GM18517 (cell line): ENCODE measurements around the gene EMC10.

Source experiments
- ATAC-seq: cut with Tn5 transposase; IDR thresholded peaks from one replicate; pipeline ENCODE4 v1.9.1; 2021; ENCODE audit warnings: mild to moderate bottlenecking, moderate library complexity; ENCODE audit not compliant: unreplicated experiment

The EMC10 gene

GRCh38 chr19:50477751-50478515 is 1.6 kb downstream of the EMC10 start:
- no peak for ATAC-seq

DNA sequence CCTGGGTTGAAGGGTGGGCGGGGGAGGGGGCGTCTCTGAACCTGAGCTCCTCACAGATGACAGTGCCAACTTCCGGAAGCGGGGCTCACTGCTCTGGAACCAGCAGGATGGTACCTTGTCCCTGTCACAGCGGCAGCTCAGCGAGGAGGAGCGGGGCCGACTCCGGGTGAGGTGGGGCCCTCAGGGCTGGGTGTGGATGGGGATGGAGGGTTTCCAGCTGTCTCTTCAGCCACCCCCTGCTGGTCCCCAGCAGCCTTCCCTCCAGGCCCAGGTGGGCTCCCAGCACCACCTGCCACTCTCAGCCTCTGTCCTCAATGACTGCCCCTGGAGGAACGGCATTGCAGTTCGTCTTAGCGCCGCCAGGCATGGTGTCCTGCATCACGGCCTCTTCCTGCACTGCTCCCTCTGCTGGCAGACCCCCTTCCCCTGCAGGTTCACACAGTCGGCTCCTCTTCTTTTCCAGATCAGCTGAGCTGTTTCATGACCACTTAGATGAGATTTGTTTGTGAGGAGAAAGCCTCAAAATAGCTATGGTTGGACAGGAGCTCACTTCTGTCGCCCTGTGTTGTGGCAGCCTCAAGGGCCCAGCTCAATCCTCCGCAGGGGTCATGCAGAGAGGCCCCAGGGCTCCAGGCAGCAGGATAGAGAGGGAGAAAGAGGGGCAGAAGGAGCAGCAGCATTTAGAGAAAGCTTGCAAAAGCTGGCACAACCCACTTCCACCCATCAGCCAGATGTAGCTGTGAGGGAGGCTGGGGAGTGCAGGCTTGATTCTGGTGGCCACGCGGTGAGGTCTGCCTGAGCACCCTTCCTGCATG is 2.8 kb downstream of the EMC10 start:
- ATAC-seq, result no peak

DNA sequence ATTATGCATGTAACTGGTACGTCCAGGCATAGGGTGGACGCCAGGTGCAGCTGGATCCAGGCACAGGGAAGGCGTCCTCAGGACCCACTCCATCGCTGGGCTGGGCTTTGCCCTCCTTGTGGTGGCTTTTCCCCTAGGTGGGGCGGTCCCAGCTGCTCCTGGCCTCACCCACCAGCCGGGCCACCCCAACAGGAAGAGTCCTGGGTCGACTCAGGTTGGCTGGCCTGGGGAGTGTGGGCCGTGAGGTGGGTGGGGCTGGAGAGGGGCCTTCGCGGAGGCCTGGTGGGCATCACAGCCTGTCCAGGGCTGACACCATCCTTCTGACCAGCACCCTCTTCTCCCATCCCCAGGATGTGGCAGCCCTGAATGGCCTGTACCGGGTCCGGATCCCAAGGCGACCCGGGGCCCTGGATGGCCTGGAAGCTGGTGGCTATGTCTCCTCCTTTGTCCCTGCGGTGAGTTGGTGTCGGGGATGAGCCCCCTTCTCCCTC is 3.5 kb downstream of the EMC10 start:
- ATAC-seq, result no peak

- ATAC-seq, result no peak
Observed at GRCh38 chr19:50480281-50481111, 4.2 kb downstream of the EMC10 start.

- no peak for ATAC-seq
Observed at GRCh38 chr19:50481351-50482149, 5.2 kb downstream of the EMC10 start.

DNA sequence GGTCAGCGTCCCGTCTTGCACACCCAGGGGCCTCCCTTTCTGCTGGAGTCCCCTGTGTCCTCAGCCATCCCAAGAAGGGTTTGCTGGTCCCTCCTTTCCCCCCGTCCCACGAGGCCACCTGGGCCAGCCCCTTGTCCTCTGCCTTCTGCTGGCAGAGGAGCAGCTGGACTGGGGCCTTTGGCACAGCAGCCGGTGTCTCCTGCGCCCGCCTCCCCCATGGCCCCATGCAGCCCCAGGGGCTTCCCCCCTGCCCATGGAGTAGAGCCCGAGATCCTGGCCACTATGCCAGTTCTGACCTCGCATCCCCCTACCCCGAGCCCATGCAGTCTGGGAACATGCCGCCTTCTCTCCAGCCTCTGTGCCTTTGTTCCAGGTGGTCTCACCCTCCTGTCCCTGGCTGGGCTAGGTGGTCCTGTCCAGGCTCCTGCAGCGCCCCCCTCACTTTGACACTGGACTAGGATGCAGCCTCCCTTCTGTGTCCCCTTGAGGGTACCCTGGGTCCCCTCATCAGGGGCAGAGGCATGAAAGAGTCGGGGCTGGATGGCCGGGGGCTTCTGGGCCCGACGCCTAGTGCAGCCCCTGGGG is 6.1 kb downstream of the EMC10 start:
- ATAC-seq, result no peak

GRCh38 chr19:50482916-50483315 is 6.6 kb downstream of the EMC10 start:
- ATAC-seq, result no peak

DNA sequence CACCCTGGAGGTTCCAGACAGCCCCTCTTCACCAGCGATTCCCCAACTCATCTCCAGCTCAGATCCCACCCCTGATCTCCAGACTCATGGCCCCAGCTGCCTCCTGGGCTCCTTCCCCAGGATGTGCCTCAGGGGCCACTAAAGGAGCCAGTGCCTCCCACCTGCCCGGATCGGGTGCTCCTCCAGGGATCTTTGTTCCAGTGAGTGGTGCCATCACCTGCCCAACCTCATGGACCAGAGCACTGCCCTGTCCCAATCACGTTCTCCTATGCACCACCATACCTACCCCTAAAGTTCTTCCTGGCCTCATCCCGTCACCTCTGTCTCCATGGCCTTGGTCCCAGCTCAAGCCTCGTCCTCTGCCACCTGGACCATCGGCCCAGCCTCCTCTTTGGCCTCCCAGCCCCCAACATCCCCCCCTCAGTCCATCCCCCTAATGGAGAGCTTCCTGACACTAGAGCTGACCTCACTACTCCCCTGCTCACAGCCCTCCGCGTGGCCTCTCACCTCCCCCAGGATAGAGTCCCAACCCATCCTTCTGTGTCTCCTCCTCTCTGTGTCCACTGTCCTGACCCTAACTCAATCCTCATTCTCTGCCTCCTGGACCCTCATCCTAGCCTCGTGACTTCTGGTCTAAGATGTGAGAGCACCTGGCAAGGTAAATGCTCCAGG is 9.1 kb downstream of the EMC10 start:
- ATAC-seq, result no peak

GRCh38 chr19:50486823-50487515 is 10.7 kb downstream of the EMC10 start:
- ATAC-seq, result no peak

DNA sequence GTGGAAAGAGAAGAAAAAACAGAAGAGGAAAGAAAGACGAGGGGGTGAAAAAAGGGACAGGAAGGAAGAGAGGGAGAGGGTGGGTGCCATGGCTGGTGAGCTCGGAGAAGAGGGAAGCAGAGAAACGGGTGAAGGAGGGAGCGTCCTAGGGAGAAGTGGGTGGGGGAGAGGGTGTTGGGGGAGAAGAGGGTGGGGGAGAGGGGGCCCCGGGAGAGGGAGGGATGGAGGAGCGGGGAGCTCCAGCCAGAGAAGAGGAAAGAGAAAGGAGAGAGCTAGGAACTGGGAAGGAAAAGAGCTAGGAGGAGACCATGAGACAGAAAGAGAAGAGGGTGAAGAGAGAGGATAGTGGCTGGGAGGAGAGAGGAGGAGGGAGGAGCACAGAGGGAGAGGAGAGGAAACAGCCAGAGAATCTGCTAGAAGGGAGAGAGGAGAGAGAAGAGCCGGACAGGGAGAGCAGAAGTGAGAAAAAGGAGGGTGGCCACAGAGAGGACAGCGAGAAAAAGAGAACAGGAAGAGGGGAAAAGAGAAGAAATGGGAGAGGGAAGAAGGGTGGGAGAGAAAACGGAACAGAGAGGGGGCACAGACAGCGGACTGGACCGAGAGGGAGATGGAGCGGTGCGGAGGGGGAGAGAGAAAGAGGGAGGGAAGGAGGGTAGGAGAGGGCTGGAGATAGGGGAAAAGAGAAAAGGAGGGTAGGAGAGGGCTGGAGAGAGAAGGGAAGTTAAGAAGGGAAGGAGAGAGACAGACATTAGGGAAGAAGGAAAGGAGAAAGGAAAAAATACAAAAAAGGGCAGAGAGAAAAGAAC is 12.3 kb downstream of the EMC10 start:
- ATAC-seq, result no peak

- no peak for ATAC-seq
Observed at GRCh38 chr19:50489461-50490011, 13.2 kb downstream of the EMC10 start.

DNA sequence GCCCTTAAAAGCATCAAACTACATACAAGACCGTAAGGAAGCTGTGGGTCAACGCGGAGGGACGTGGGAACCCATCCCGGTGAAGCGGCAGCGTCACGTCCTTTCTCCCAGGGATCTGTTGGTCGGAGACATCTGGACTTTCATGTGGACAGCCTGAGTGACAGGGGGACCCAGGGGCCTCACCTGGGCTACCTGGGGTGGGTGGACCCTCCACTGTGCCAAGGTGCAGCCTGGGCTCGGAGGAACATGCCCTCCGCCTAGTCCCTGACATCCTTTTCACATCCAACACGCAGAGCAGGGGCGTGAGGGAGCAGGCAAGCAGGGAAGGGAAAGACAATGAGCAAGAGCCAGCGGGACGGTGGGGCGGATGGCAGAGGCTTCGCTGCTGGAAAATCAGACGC is 14.1 kb downstream of the EMC10 start:
- ATAC-seq, result no peak

GRCh38 chr19:50490991-50491472 is 14.7 kb downstream of the EMC10 start:
- no peak for ATAC-seq

- ATAC-seq, result no peak
Observed at GRCh38 chr19:50492303-50493052, 16.2 kb downstream of the EMC10 start.

DNA sequence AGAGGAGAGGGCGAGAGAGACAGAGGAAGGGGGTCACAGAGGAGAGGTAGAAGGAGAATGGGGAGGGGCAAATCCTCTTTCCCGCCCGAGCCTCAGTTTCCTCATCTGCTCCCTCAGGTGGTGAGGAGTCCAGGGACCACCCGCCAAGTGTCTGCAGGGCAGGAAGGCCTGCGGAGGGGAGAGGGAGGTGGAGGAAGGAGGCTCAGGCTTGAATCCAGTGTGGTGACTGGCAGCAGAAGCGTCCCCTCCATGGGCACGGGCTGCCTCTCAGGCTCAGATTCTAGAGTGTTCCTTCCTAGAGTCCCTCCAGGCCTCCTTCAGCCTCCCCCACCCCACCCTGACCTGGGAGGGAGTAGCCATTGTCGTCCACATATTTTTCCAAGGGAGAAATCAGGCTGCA is 16.9 kb downstream of the EMC10 start:
- ATAC-seq, result no peak

DNA sequence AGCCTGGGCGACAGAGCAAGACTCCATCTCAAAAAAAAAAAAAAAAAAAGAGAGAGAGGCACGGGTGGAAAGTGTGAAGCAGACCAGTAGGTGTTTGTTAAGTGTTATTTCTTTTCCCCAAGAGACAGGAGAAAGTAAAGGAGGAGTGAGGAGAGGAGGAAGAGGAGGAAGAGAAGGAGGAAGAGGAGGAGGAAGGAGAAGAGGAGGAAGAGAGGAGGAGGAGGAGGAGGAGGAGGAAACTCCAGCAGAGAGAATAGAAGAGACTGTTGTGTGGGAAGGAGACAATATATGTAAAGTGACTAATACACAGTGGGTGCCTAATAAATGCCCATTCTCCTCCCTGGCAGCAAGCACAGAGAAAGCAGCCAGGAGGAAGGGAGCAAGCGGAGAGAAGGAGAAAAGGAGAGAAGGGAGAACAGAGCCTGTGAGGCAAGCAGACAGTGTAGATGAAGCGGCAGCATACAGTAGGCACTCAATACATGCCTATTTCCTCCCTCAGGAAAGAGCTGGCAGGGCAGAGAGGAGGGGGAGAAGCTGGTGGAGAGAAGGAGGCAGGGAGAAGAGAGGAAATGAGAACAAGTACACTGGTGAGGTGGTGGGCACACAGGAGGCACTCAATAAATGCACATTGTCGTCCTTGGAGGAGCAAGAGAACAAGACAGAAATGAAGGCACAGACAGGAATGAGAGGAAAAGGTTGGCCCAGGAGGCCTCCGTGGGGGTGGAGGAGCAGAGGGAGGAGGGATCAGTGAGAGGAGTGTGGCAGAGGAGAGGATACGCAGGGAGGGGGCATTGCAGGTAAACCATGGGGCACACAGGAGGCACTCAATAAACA is 18.1 kb downstream of the EMC10 start:
- ATAC-seq, result no peak
